ENCODE results near the gene KRTAP4-7. TPM values are rescaled to one million over a fixed set of nuclear protein-coding genes. Genes with fewer than 3 reads are reported as not detected.
"Not testable (repeated sequence)": the region's sequence is repeated elsewhere in the genome, so short reads cannot be mapped to it uniquely, and the experiment has no call there.

KRTAP4-7 gene
- not detected in 2 replicates for total RNA-seq (2022)
- not detected for Bru-seq, nascent RNA
- not detected for BruChase-seq, experiment 1, labeled RNA remaining after a 6-hour chase
- percentile 10 among the genes with signal in this experiment for BruChase-seq, experiment 2, labeled RNA remaining after a 2-hour chase
- long read RNA-seq, result 0 reads

- intact Hi-C loops (cut with micrococcal nuclease); H3K27ac Mint-ChIP-seq (ENCODE audit: low read depth, unreplicated experiment); H3K36me3 Mint-ChIP-seq (ENCODE audit: insufficient read depth, unreplicated experiment); CTCF ChIA-PET; H3K27me3 Mint-ChIP-seq (ENCODE audit: insufficient read depth, unreplicated experiment); H3K4me3 Mint-ChIP-seq (ENCODE audit: unreplicated experiment); BruUV-seq (replicated peaks); DNase-seq (ENCODE audit: unreplicated experiment); H3K9me3 Mint-ChIP-seq (ENCODE audit: unreplicated experiment): not testable (repeated sequence)
- POLR2A ChIA-PET, result interaction anchor here (0.6 kb wide), 1 partner anchor 59 kb away, joined by 3 read pairs; no protein-coding TSS in a partner anchor
- H3K4me1 Mint-ChIP-seq (ENCODE audit: insufficient read depth, unreplicated experiment), result peaks cover 16% of the 10 kb centered on the region
These were observed at the start of gene KRTAP4-7 for GRCh38 chr17:41084100-41084856. KRTAP4-7 (plus strand) TSS chr17:41084150; CDS start chr17:41084207, 57 bp downstream.

- CTCF ChIA-PET, result interaction anchor here (0.6 kb wide), 1 partner anchor 227 kb away, joined by 3 read pairs; no protein-coding TSS in a partner anchor
- H3K4me1 Mint-ChIP-seq (ENCODE audit: insufficient read depth, unreplicated experiment); H3K4me3 Mint-ChIP-seq (ENCODE audit: unreplicated experiment); intact Hi-C loops (cut with micrococcal nuclease); H3K9me3 Mint-ChIP-seq (ENCODE audit: unreplicated experiment); H3K27ac Mint-ChIP-seq (ENCODE audit: low read depth, unreplicated experiment); H3K27me3 Mint-ChIP-seq (ENCODE audit: insufficient read depth, unreplicated experiment); BruUV-seq (replicated peaks); DNase-seq (ENCODE audit: unreplicated experiment); H3K36me3 Mint-ChIP-seq (ENCODE audit: insufficient read depth, unreplicated experiment): not testable (repeated sequence)
- POLR2A ChIA-PET, result interaction anchor here (0.7 kb wide), 1 partner anchor 644 kb away, joined by 4 read pairs; no protein-coding TSS in a partner anchor
These were observed 49.5 kb upstream of the KRTAP4-7 start, which contains the start of gene KRTAP1-3 for GRCh38 chr17:41034346-41034935. KRTAP1-3 (minus strand) TSS chr17:41034874; CDS start chr17:41034821, 53 bp downstream.

GRCh38 chr17:41037853-41038350 is 46.0 kb upstream of the KRTAP4-7 start:
- no peak for DNase-seq (ENCODE audit: unreplicated experiment)
- Mint-ChIP-seq H3K27me3 (ENCODE audit: insufficient read depth, unreplicated experiment) (no peaks in the 10 kb centered on the region), H3K4me3 (ENCODE audit: unreplicated experiment) (no peak overlapping the region), H3K9me3 (ENCODE audit: unreplicated experiment) (no peaks in the 10 kb centered on the region), H3K27ac (ENCODE audit: low read depth, unreplicated experiment) (no peak overlapping the region), H3K36me3 (ENCODE audit: insufficient read depth, unreplicated experiment) (no peaks in the 10 kb centered on the region), H3K4me1 (ENCODE audit: insufficient read depth, unreplicated experiment) (no peaks in the 10 kb centered on the region)
- no peak for TF ChIP-seq CTCF (IDR thresholded peaks at IDR 0.05; ENCODE audit: unreplicated experiment)
- intact Hi-C loops (cut with micrococcal nuclease), result no loop called here
- ChIA-PET CTCF (no interaction called here), POLR2A (interaction anchor here (0.6 kb wide), 1 partner anchor 128 kb away, joined by 3 read pairs; no protein-coding TSS in a partner anchor)
- no TSS peak for BruUV-seq (replicated peaks)

GRCh38 chr17:41040783-41041571 is 43.0 kb upstream of the KRTAP4-7 start, which contains the start of gene KRTAP1-1:
KRTAP1-1 (minus strand) TSS chr17:41041450; CDS start chr17:41041397, 53 bp downstream.
- BruUV-seq (replicated peaks); H3K4me3 Mint-ChIP-seq (ENCODE audit: unreplicated experiment); intact Hi-C loops (cut with micrococcal nuclease); H3K36me3 Mint-ChIP-seq (ENCODE audit: insufficient read depth, unreplicated experiment); CTCF ChIA-PET; H3K27ac Mint-ChIP-seq (ENCODE audit: low read depth, unreplicated experiment); H3K27me3 Mint-ChIP-seq (ENCODE audit: insufficient read depth, unreplicated experiment); H3K9me3 Mint-ChIP-seq (ENCODE audit: unreplicated experiment); H3K4me1 Mint-ChIP-seq (ENCODE audit: insufficient read depth, unreplicated experiment); DNase-seq (ENCODE audit: unreplicated experiment): not testable (repeated sequence)
- POLR2A ChIA-PET, result interaction anchor here (0.6 to 0.7 kb wide), 2 partner anchors 12 to 125 kb away, joined by 3 read pairs; no protein-coding TSS in a partner anchor

- CTCF ChIA-PET, result no interaction called here
- peaks cover 6% of the 10 kb centered on the region for H3K9me3 Mint-ChIP-seq (ENCODE audit: unreplicated experiment)
- no TSS peak for BruUV-seq (replicated peaks)
- intact Hi-C loops (cut with micrococcal nuclease), result no loop called here
- no peaks in the 10 kb centered on the region for H3K36me3 Mint-ChIP-seq (ENCODE audit: insufficient read depth, unreplicated experiment)
- H3K4me3 Mint-ChIP-seq (ENCODE audit: unreplicated experiment), result no peak overlapping the region
- H3K4me1 Mint-ChIP-seq (ENCODE audit: insufficient read depth, unreplicated experiment), result no peaks in the 10 kb centered on the region
- H3K27ac Mint-ChIP-seq (ENCODE audit: low read depth, unreplicated experiment), result no peak overlapping the region
- DNase-seq (ENCODE audit: unreplicated experiment), result no peak
- TF ChIP-seq CTCF (IDR thresholded peaks at IDR 0.05; ENCODE audit: unreplicated experiment), result no peak
- POLR2A ChIA-PET, result no interaction called here
- no peaks in the 10 kb centered on the region for H3K27me3 Mint-ChIP-seq (ENCODE audit: insufficient read depth, unreplicated experiment)
These were observed 41.0 kb upstream of the KRTAP4-7 start for GRCh38 chr17:41042953-41043352.

GRCh38 chr17:41046735-41047465 is 37.0 kb upstream of the KRTAP4-7 start, which contains the start of gene KRTAP2-1:
KRTAP2-1 (minus strand) TSS chr17:41047316; CDS start chr17:41047267, 49 bp downstream.
- BruUV-seq (replicated peaks); CTCF ChIA-PET; POLR2A ChIA-PET; intact Hi-C loops (cut with micrococcal nuclease); H3K4me3 Mint-ChIP-seq (ENCODE audit: unreplicated experiment); H3K9me3 Mint-ChIP-seq (ENCODE audit: unreplicated experiment); H3K27ac Mint-ChIP-seq (ENCODE audit: low read depth, unreplicated experiment); DNase-seq (ENCODE audit: unreplicated experiment); H3K4me1 Mint-ChIP-seq (ENCODE audit: insufficient read depth, unreplicated experiment); H3K27me3 Mint-ChIP-seq (ENCODE audit: insufficient read depth, unreplicated experiment); H3K36me3 Mint-ChIP-seq (ENCODE audit: insufficient read depth, unreplicated experiment): not testable (repeated sequence)
